Endometrial microvascular endothelial cells (primary cell): ENCODE results near the gene ARID1B. TPM values are rescaled to one million over a fixed set of nuclear protein-coding genes. Genes with fewer than 3 reads are reported as not detected.

ENCODE experiments used
- in situ Hi-C: cut with HindIII; loops from 2 replicates; pipeline ENCODE4 v1.10.0; 2017; ENCODE audit warnings: low sequenced_read_pairs, low pct_unique_long_range_greater_than_20kb; ENCODE audit errors: inconsistent ontology term
- total RNA-seq: library from RNA; depleted of rRNA; stranded (reverse); fragments of >200 nt; gene quantifications from one replicate; pipeline ENCODE4 v1.2.3, GENCODE V29; 2015; ENCODE audit errors: inconsistent ontology term

ARID1B gene
- total RNA-seq, 1 donor from 2014 or later, result 24.6 TPM

DNA sequence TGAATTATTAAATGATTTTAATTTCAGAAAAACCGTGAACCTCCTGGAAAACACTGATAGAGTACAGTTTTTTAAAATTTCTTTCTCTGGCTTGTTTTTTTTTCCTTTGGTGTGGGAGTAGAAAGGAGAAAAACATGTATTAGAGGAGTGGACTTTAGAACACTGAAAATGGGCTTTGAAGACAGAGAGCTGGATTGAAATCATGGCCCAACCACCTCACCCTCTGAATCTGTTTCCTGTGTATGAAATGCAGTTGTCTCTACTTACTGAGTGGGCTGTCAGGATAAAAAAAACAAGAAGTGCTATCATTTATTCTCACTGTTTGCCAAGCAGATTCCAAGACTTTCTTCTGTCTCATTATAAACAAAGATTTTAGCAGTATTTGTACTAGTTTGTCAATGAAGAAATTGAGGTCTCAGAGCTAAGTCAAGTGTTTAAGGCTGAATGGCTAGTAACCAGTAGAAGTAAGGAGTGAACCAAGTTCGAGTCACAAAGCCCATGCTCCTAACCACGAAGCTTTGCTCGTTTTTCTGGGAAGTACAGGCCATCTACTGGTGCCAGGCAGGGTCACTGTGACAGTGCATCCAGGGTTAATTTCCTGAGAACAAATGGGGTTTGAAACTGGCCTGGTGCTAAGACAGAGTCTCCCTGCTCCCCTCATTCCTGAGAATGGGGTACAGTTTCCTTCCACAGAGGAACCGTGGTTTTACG is 289.8 kb downstream of the ARID1B start:
- in situ Hi-C loops, result no loop called here

DNA sequence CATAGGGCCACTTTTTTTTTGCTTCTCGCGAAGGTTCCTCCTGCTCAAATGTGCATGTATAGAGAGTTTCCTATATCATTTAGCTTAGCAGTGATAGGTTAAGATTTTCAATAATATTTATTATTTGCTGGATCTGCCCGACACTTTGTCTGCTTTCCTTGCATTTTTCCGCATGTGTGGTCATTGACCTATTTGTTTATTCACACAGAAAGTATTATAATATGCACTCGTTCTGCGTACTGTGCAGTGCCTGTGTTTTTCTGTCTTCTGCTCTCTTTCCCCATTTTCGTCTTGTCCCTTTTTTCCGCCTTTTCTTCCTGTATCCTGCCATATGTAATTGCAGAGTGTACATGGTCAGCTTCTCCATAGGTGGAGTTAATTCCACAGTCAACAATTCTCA is 290.3 kb downstream of the ARID1B start:
- in situ Hi-C loops, result no loop called here

DNA sequence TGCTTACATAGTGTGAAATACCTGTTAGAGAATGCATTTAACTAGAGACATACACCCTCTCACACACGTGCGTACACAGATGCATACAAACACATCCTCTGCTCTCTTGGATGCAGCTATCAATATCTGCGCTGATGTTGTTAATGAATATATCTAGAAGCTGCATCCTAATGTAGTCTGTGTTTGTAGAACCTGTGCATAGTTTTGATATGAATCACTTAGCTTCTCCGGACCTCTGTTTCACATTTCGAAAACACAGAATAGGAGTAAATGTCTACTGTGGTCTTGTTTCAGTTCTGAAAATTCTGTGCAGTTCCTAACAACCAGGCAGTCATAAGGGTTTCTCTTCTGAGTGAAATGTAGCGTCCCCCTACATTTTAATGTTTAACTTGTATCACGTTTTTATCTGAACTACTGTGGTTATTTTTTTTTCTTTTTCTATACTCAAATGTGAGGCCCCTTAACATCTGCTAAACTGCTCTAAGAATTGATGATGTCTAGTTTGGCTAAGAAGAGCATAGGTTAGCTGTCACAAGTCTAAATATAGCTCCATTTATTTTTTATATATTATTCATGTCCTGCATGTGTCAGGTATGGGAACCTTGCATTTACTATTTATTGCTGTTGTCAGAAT is 291.6 kb downstream of the ARID1B start:
- in situ Hi-C loops, result no loop called here

DNA sequence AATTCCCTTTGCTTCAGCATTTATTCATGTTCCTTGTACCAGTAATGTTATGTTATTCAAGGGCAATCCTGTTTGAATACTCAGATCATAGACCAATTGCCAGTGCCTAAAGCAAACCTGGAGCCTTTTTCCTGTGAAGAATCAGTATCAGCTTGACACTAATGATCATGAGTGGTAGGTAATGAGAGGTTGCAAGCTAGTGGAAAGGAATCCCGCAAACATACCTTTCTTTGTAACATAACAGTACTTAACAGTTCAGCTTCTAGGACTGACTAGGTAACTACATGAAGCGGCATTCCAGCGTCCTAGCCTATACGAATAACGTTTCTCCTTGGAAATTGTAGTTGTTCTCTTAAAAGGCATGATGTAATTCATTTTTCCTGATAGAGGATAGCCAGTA is 292.4 kb downstream of the ARID1B start:
- in situ Hi-C loops, result no loop called here

DNA sequence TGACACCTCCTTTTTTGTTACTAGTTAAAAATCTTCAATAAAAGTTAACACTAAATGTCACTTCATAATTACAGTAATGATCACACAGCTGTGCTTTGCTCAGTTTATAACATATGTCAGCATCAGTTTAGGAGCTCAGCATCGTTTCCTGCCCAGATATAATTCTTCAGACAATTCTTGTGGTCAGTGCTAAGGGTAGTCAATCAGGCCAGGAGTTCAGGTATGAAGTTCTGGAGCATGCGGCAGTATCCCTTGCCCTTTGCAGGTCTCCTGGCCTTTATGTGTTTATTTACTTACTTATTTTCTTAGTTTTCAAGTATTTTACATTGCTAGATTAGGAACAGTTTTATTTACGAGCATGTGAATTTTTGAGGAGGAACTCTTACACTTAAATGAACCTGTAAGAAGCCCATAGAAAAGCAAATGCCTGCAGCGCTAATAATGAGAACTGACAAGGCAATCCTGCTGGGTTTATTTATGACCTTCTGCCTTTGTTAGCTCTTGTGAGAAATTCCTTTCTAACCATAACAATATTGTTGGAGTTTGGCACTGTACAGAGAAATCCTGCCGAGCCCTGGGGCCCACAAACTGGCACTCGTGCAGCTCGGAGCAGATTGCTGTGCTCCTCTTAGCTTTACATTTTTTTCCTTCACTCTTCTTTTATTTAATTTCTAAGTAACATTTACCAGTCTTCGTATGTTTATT is 293.4 kb downstream of the ARID1B start:
- in situ Hi-C loops, result no loop called here

DNA sequence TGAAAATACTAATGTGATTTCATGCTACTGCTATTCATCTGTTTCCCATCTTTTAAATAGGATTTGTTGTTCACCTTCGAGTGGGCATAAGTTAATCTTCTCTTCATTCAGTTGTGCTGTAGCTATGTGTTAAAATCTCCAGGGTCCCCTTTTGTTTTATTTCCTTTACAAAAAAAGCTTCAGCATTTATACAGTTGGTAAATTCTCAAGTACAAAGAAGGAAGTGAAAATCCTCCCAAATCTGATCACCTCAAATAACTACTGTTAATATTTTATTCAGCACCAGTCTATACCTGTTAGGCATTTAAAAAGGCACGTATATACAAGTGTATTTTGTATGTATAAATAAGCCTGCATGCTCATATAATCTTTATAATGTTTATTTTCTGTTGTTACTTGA is 294.9 kb downstream of the ARID1B start:
- in situ Hi-C loops, result no loop called here

DNA sequence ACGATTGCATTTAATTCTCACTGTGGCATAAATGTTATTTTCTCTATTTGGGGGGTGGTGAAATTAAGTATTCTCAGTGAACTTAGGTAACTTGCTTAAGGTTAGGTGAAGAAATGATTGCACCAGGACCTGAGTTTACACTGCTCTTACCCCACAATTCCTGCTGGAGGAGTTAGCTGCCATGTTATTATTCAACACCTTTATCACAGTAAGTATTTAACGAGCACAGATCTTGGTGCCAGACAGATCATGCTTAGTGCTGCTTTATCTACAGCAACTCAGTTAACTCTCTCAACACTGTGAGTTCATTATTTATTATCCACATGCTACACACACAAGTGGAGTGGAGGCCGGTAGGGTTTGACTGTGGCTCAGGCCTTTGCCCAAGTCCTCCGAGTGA is 296.4 kb downstream of the ARID1B start:
- in situ Hi-C loops, result no loop called here

DNA sequence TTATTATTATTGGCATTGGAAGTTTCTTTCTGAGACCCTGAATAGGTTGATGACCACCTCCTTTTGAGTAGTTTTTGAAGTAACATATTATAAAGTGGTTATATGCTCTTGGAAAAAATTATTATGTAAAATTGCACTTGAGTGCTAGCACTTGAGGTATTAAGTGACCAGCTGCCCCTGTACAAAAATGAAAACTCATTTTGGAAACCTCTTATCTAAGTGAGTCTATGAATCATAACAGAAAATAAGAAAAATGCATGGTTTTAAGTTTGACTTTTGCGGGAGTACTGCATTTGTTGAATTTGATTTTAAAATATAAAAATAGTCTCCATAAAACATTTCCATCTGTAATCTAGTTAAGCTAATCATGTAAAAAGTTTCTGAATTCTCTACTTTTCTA is 297.8 kb downstream of the ARID1B start:
- in situ Hi-C loops, result no loop called here

DNA sequence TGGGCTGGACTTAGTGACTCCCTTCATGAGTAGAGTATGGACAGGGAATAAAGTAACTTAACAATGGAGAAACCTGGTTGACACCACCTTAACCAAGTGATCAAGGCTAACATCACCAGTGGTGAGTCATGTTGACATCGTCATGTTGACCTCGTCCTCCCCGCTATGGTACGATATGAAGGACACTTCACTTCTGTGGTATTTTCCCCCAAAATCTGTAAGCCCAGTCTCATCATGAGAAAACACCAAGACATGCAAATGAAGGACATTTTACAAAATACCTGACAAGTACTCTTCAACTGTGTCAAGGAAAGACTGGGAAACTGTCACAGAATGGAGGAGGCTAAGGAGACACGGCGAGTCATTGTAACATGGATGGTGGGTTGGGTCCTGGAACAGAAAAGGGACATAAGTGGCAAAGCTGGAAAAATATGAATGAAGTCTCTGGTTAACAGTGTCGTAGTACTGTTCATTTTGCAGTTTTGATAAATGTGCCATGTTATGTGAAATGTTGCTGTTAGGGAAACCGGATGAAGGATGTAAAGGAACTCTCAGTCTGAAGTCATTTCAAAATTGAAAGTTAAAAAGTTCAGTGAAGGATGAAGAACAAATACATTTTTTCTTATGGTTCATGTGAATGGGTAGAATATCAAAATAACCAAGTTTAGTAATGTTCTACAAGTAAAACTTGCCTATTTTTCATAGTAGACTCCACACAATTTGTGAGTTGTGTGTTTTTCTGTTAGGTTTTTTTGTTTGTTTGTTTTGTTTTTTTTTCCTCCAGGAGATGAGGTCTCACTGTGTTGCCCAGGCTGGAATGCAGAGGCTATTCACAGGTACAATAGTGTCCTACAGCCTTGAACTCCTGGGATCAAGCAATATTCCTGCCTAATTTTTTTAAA is 298.6 kb downstream of the ARID1B start:
- in situ Hi-C loops, result no loop called here

DNA sequence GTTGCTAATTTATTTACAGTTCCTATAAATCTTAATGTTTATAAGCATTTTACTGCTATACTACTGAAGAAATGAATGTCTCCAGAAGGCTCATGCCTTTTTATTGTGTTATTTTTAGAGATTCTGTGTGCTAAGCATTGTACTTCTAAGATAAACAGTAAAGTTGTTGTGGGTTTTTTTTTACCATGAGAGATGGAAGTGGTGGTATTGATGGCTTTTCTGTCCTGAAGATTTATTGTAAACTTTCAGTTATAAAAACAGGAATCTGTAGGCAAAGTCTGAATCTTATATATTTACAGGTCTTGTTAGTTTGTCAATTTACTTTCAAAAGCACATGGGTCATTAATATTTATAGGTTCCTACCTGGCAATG is 299.3 kb downstream of the ARID1B start:
- in situ Hi-C loops, result no loop called here

DNA sequence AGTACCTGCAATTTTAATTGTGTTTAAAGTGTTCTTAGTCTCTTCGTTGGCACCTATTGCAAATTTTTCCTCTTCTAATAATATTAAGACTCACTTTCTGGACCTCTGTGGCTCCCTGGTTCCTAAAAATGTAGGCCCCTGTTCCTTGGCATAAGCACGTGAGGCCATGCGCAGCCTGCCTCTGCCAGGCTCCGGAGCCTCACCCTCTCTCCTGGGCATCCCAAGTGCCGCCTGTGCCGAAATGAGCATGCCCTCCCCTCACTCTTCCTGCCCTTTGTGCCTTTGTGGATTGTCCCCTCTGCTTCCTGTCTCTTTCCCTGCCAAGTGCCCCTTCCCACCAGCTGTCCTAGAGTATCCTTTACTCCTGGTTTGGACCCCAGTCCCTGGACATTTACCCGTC is 300.1 kb downstream of the ARID1B start:
- in situ Hi-C loops, result no loop called here

DNA sequence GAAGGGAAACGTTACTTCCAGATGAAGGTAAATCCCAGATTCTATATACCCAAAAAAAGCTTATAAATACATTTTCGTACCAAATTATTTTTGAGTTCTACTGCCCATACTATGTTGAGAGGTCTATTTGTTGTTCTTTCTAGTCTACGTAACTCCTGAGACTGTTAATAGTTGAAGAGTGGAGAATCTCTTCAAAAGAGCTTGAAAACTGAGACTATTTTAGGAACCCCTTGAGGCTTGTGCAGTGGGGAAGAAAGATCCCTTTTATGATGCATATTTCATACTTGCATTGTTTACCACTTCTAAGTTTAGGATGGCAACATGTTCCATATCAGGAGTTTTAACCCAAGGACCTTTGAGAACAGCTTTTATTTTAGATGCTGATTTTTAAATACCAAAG is 301.1 kb downstream of the ARID1B start:
- in situ Hi-C loops, result no loop called here

DNA sequence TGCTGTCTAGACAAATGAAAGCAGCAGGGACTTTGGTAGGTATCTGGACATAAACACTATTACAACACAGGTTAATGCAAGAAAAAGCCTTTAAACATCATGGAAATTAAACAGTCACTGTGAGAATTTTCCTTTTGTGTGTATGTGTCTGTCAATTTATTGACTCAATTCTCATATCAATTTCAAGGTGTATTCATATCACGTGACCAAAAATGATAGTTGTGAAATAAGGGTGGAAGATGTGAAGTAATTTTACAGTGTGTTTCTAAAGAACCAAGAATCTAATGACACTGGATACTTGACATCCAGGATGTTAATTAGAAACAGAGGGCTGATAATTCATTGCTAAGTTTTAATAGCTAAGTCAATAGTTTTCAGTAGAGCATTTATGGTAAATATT is 302.1 kb downstream of the ARID1B start:
- in situ Hi-C loops, result no loop called here

DNA sequence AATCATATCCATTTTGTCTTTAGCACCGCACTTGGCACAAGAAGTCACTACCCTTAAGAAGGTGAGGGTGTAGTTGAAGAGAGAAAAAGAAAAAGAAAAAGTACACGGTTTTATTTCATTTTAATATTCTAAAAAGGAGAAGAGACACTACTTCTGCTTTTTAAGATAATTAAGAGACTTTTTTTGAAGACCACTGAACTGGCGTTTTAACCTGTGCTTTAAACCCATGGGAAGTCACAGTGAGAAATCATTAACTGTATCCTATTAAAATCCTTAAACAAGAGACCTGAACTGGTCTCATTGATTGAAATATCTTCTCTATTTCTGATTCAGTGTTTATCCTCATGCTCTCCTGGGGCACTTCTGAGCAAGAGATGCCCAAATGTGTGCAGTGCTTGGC is 302.6 kb downstream of the ARID1B start:
- in situ Hi-C loops, result no loop called here

DNA sequence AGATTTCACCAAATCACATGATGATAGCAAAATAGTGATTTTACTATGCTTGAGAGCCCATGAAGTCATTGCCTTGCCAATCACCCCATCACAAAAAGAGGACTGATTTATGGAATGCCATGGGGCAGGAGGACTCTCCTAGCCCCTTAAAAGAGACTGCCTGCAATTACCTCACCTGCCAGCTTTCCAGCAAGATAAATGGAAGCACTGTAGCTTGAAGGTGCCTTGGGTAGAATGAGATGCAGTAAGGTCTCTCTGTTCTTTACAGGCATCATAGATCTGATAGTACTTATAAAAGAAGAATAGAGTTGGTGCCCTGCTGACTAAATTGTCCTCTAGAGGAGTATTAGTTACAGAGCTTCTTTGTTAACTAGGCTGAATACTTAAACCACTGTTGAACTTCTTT is 303.8 kb downstream of the ARID1B start:
- in situ Hi-C loops, result no loop called here

DNA sequence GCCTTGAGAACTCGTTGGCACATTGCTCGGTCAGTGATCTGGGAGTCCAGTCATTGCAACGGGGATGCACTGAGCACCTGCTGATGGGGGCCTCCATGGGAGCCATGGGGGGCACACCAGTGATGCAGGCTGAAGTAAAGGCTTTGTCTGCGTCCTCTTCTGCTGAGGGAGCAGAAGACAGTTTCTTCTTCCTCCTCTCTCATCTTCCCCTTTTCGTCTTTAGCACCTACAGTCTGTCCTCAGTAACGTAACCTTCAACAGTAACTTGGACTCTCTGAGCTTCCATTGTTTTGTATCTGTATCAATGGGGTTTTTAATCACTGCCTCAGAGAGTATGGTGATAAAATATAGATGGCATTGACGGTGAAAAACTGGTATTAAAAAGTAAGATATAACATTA is 306.2 kb downstream of the ARID1B start:
- in situ Hi-C loops, result no loop called here

DNA sequence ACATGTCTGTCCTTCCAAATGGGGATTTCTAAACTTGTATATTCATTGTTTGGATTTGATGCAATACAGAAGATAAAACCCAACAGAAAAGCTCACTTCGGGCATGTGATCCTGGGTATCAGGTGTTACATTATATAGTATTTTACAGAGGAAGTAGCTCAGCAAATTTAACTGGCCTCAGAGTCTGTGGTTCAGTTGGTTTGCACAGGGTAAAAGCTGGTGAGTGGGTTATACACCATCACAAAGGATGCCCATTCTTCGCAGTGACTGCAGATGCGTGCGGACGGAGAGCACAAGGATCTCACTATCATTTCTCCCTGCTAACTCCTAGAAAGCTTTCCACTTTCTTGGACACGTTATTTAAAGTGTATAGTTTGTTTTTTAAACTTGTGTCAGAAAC is 309.5 kb downstream of the ARID1B start:
- in situ Hi-C loops, result no loop called here

DNA sequence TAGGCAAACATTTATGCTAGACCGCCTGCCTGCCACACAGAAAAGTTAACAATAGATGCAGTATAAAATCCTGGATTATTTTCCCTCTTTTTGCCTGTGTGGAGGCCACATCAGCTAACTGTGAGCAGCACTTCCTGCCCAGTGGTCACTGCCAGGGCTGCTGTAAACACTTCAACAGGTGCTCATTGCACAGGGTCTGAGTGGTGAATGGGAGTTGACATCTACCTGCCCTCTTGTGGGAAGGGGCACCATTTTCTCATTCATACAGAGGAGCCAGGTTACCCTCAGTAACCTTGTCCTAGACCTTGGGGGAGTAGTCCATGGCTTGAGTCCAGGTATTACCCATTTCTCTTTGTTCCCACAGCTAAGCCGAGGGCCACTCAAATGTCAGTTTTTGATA is 310.8 kb downstream of the ARID1B start:
- in situ Hi-C loops, result no loop called here

DNA sequence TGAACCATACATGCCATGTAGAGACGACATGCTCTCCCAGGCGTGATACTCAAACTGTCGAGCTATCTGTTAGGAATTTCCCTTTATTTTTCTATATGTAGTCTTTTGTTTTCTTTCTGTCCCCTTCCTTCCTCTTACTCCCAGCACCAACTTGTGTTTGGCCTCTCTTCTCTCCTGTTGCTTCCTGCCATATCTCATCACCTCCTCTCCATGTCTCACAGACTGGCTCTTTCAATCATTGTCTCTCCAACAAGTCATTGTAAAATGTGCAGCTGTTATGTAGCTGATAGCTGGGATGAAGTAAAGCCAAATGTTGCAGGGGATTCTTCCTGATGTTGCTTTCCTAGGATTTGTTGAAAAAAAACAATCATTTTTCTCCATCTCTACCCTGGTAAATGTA is 311.7 kb downstream of the ARID1B start:
- in situ Hi-C loops, result no loop called here
